ENCODE results near the gene TP53RK.

Gene TP53RK

GRCh38 chr20:46689082-46689753, at the start of gene TP53RK:
TP53RK (minus strand) TSS chr20:46689444; CDS start chr20:46689414, 30 bp downstream.
- peak; percentile 91 for TF ChIP-seq POLR2A (IDR thresholded peaks at IDR 0.05; ENCODE audit: low read length)
- no peak for TF ChIP-seq GATA1 (IDR thresholded peaks at IDR 0.05; ENCODE audit: low read depth, low read length)
- DNase-seq = peak; percentile 98 to 99

- TF ChIP-seq GATA1 (IDR thresholded peaks at IDR 0.05; ENCODE audit: low read depth, low read length) (no peak), POLR2A (IDR thresholded peaks at IDR 0.05; ENCODE audit: low read length) (no peak)
- DNase-seq = no peak
Measured at GRCh38 chr20:46735436-46735835, 46.2 kb upstream of the TP53RK start.

- TF ChIP-seq POLR2A (IDR thresholded peaks at IDR 0.05; ENCODE audit: low read length) = no peak
- TF ChIP-seq GATA1 (IDR thresholded peaks at IDR 0.05; ENCODE audit: low read depth, low read length) = no peak
- no peak for DNase-seq
Measured at GRCh38 chr20:46731770-46732169, 42.5 kb upstream of the TP53RK start.

GRCh38 chr20:46725186-46726165, 36.2 kb upstream of the TP53RK start:
- no peak for DNase-seq
- TF ChIP-seq GATA1 (IDR thresholded peaks at IDR 0.05; ENCODE audit: low read depth, low read length) (no peak), POLR2A (IDR thresholded peaks at IDR 0.05; ENCODE audit: low read length) (no peak)

DNA sequence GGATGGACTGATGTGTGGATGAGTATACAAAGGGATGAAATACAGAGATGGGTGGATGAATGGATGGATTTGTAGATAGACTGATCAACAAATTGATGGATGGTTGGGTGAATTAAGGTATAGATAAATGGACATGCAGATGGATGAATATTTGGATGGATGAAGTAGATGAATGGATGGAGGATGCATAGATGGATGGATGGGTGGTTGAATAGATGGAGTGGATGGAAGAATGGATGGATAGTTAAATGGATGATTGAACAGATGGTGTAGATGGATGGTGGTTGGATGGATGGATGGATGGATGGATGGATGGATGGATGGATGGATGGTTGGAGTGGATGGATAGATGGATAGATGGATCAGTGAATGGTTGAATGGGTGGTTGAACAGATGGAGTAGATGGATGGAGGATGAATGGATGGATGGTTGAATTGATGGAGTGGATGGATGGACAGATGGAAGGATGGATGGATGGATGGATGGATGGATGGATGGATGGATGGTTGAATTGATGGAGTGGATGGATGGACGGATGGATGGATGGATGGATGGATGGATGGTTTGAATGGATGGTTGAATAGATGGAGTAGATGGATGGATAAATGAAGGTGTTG, 35.2 kb upstream of the TP53RK start:
- no peak for DNase-seq
- TF ChIP-seq POLR2A (IDR thresholded peaks at IDR 0.05; ENCODE audit: low read length) = no peak
- TF ChIP-seq GATA1 (IDR thresholded peaks at IDR 0.05; ENCODE audit: low read depth, low read length) = no peak

- DNase-seq = no peak
- no peak for TF ChIP-seq GATA1 (IDR thresholded peaks at IDR 0.05; ENCODE audit: low read depth, low read length)
- no peak for TF ChIP-seq POLR2A (IDR thresholded peaks at IDR 0.05; ENCODE audit: low read length)
Measured at GRCh38 chr20:46723039-46723438, 33.8 kb upstream of the TP53RK start.

DNA sequence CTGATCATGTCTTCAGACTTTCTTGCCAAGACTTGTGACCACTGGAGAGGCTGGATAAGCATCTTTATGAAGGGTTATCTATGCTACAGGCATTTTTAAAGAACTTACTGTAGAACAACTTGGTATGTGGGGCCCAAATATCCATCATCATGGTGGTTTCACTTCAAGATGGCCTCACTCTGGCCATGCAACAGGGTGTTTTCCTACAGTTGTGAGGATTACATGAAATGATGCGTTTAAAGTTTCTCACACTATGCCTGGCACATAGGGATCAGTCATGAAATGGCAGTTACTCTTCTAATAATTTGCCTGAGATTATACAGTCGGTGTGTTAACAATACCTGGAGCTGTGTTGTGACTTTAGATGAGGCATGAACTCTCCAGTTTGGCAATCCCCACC, 33.2 kb upstream of the TP53RK start:
- TF ChIP-seq POLR2A (IDR thresholded peaks at IDR 0.05; ENCODE audit: low read length) (no peak), GATA1 (IDR thresholded peaks at IDR 0.05; ENCODE audit: low read depth, low read length) (no peak)
- DNase-seq = no peak

- no peak for DNase-seq
- TF ChIP-seq POLR2A (IDR thresholded peaks at IDR 0.05; ENCODE audit: low read length) = no peak
- TF ChIP-seq GATA1 (IDR thresholded peaks at IDR 0.05; ENCODE audit: low read depth, low read length) = no peak
Measured at GRCh38 chr20:46721476-46721875, 32.2 kb upstream of the TP53RK start.

GRCh38 chr20:46720776-46721425, 31.7 kb upstream of the TP53RK start:
- DNase-seq = no peak
- TF ChIP-seq POLR2A (IDR thresholded peaks at IDR 0.05; ENCODE audit: low read length) (no peak), GATA1 (IDR thresholded peaks at IDR 0.05; ENCODE audit: low read depth, low read length) (no peak)

DNA sequence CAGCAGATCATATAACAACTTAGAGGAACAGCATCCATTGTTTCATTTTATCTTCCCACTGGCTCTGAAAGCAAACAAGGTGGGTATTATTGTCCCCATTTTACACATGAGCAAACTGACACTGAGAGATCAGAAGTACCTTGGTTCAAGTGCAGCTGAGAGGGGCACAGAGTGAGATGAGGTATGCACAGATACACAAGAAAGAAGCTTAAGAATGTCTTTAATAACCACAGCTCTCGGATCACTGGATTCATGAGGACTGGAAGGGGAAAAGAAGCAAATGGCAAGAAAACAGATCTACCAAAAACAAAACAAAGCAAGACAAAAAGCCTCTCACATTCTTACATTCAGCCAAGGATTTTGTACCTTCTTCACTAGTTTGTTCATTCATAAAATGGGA, 30.8 kb upstream of the TP53RK start:
- TF ChIP-seq POLR2A (IDR thresholded peaks at IDR 0.05; ENCODE audit: low read length) (no peak), GATA1 (IDR thresholded peaks at IDR 0.05; ENCODE audit: low read depth, low read length) (no peak)
- no peak for DNase-seq

- TF ChIP-seq POLR2A (IDR thresholded peaks at IDR 0.05; ENCODE audit: low read length) (no peak), GATA1 (IDR thresholded peaks at IDR 0.05; ENCODE audit: low read depth, low read length) (no peak)
- no peak for DNase-seq
Measured at GRCh38 chr20:46717818-46718541, 28.7 kb upstream of the TP53RK start.

DNA sequence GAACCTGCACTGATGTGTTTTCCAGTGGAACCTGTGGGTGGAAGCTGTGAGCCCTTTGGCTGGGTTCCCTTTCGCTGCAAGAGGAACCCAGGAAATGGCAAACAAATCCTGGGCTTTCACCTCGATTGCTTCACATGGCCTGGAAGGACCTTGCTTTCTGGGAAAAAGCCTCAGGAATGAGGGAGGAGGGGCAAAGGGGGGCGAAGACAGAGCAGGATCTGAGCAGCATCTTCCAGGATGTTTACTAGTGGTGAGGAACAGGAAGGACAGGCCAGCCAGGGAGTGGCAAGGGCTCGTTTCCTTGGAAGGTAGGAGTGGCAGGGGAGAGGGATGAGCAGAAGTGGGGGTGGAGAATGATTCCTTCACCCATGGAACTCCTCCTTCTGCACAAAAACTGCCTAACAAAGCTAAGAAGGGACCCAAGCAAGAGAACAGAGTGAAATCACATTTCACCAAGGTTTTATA, 26.1 kb upstream of the TP53RK start:
- TF ChIP-seq POLR2A (IDR thresholded peaks at IDR 0.05; ENCODE audit: low read length) = no peak
- TF ChIP-seq GATA1 (IDR thresholded peaks at IDR 0.05; ENCODE audit: low read depth, low read length) = no peak
- DNase-seq = no peak

Measured in erythroblast (primary cell).